KMS-11 (cell line): ENCODE measurements around the gene KIAA0825.

Source experiments
- H2AFZ ChIP-seq: fragments of 200-600 bp; sonication (generic); 2 replicates; pipeline ENCODE4 v1.6.1; 2016; ENCODE audit warnings: antibody characterized with exemption, mixed run types, low read depth
- H3K27ac ChIP-seq: fragments of 200-600 bp; sonication (generic); 2 replicates; pipeline ENCODE4 v1.6.1; 2016; ENCODE audit warnings: mild to moderate bottlenecking, mixed run types
- H3K27me3 ChIP-seq: fragments of 200-600 bp; sonication (generic); 2 replicates; pipeline ENCODE4 v1.6.1; 2017; ENCODE audit warnings: mild to moderate bottlenecking, low read depth, mixed run types, moderate library complexity; ENCODE audit not compliant: insufficient read depth
- H3K36me3 ChIP-seq: fragments of 200-600 bp; sonication (generic); 2 replicates; pipeline ENCODE4 v1.6.1; 2017; ENCODE audit warnings: mild to moderate bottlenecking, mixed run types; ENCODE audit not compliant: insufficient read depth
- H3K4me1 ChIP-seq: fragments of 200-600 bp; sonication (generic); 2 replicates; pipeline ENCODE4 v1.6.1; 2016; ENCODE audit warnings: mild to moderate bottlenecking, low read depth, mixed run types; ENCODE audit not compliant: poor library complexity, severe bottlenecking
- H3K4me2 ChIP-seq: fragments of 200-600 bp; sonication (generic); 2 replicates; pipeline ENCODE4 v1.7.0; 2016; ENCODE audit warnings: mild to moderate bottlenecking, mixed run types
- H3K4me3 ChIP-seq: fragments of 200-600 bp; sonication (generic); IDR thresholded peaks from 2 replicates; pipeline ENCODE4 v1.6.1; 2017; ENCODE audit warnings: low read depth, low read length, mixed read lengths; ENCODE audit not compliant: insufficient read depth
- H3K79me2 ChIP-seq: fragments of 200-600 bp; sonication (generic); 2 replicates; pipeline ENCODE4 v1.6.1; 2016; ENCODE audit warnings: low read depth, mixed run types; ENCODE audit not compliant: insufficient read depth
- H3K9ac ChIP-seq: fragments of 200-600 bp; sonication (generic); 2 replicates; pipeline ENCODE4 v1.6.1; 2016; ENCODE audit warnings: mild to moderate bottlenecking, mixed run types
- H4K20me1 ChIP-seq: fragments of 200-600 bp; sonication (generic); 2 replicates; pipeline ENCODE4 v1.6.1; 2016; ENCODE audit warnings: mild to moderate bottlenecking, mixed run types; ENCODE audit not compliant: insufficient read depth
- CTCF ChIP-seq: fragments of 200-600 bp; sonication (generic); conservative IDR thresholded peaks from 2 replicates; pipeline ENCODE4 v1.6.1; 2017; ENCODE audit warnings: low read depth, mild to moderate bottlenecking, antibody characterized with exemption, low read length, moderate library complexity, mixed read lengths

KIAA0825 gene

GRCh38 chr5:94228791-94229190 is 389.6 kb downstream of the KIAA0825 start:
- Histone ChIP-seq H3K27me3 (no peaks in the 10 kb centered on the region), H4K20me1 (no peaks in the 10 kb centered on the region), H3K9ac (no peak overlapping the region), H3K27ac (no peak overlapping the region), H3K36me3 (no peaks in the 10 kb centered on the region), H2AFZ (no peak overlapping the region), H3K4me3 (no peak overlapping the region), H3K4me1 (no peaks in the 10 kb centered on the region), H3K4me2 (no peak overlapping the region), H3K79me2 (no peaks in the 10 kb centered on the region)
- TF ChIP-seq CTCF = no peak

GRCh38 chr5:94223235-94223634 is 395.2 kb downstream of the KIAA0825 start:
- no peaks in the 10 kb centered on the region for H3K27me3 ChIP-seq
- H3K36me3 ChIP-seq = no peaks in the 10 kb centered on the region
- H3K4me1 ChIP-seq = no peaks in the 10 kb centered on the region
- no peak overlapping the region for H3K4me3 ChIP-seq
- no peak overlapping the region for H2AFZ ChIP-seq
- no peaks in the 10 kb centered on the region for H4K20me1 ChIP-seq
- H3K4me2 ChIP-seq = no peak overlapping the region
- no peak for TF ChIP-seq CTCF
- H3K9ac ChIP-seq = no peak overlapping the region
- H3K27ac ChIP-seq = no peak overlapping the region
- H3K79me2 ChIP-seq = no peaks in the 10 kb centered on the region

GRCh38 chr5:94218374-94218773 is 400.0 kb downstream of the KIAA0825 start:
- TF ChIP-seq CTCF = no peak
- Histone ChIP-seq H4K20me1 (no peaks in the 10 kb centered on the region), H3K4me3 (no peak overlapping the region), H3K4me1 (no peaks in the 10 kb centered on the region), H2AFZ (no peak overlapping the region), H3K9ac (no peak overlapping the region), H3K36me3 (no peaks in the 10 kb centered on the region), H3K4me2 (no peak overlapping the region), H3K27ac (no peak overlapping the region), H3K27me3 (no peaks in the 10 kb centered on the region), H3K79me2 (no peaks in the 10 kb centered on the region)

- H3K36me3 ChIP-seq = no peaks in the 10 kb centered on the region
- H3K4me3 ChIP-seq = no peak overlapping the region
- H3K9ac ChIP-seq = no peak overlapping the region
- no peak overlapping the region for H3K4me2 ChIP-seq
- no peak overlapping the region for H3K27ac ChIP-seq
- no peak overlapping the region for H2AFZ ChIP-seq
- no peak for TF ChIP-seq CTCF
- H4K20me1 ChIP-seq = no peaks in the 10 kb centered on the region
- no peaks in the 10 kb centered on the region for H3K79me2 ChIP-seq
- no peaks in the 10 kb centered on the region for H3K27me3 ChIP-seq
- H3K4me1 ChIP-seq = no peaks in the 10 kb centered on the region
Measured at GRCh38 chr5:94217745-94218144, 400.7 kb downstream of the KIAA0825 start.
